HG02571 (cell line): ENCODE measurements around the gene GBF1.

Experiments used
- ATAC-seq: cut with Tn5 transposase; IDR thresholded peaks from one replicate; pipeline ENCODE4 v1.9.1; 2021; ENCODE audit warnings: mild to moderate bottlenecking, moderate library complexity; ENCODE audit not compliant: unreplicated experiment

GBF1 gene

DNA sequence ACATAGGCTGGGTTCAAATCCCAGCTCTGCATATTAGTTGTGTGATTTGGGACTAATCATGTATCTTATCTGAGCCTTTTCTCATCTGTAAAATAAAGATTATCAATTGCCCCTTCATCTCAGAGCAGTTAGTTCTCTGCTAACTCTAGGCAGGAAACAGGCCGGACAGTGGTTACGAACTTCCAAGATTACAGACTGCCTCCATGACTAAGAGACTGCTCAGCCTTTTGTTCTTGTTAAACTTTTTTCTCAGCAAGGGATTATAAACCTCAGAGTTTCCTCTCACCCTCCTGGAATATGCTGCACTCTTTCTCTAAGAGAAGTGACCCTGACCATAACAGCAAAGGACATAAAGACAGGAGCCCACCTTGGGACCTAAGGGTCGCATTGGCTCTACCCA lies 97.6 kb downstream of the GBF1 start:
- ATAC-seq = no peak

DNA sequence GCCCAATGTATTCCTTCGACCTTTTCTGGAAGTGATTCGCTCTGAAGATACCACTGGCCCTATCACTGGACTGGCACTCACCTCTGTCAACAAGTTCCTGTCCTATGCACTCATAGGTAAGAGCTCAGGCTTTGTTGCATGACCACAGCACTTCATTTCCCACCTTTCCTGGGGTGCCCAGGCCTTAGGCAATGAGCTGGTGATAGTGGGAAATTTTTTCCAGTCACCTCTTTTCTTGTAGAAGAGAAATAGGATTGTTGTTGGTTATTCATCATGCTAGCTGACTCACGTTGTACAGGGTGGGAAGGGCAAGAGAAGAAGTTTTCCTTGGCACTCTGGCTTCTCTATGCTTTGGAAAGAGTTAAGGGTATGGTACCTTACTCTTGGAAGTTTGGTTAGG lies 98.7 kb downstream of the GBF1 start:
- no peak for ATAC-seq

DNA sequence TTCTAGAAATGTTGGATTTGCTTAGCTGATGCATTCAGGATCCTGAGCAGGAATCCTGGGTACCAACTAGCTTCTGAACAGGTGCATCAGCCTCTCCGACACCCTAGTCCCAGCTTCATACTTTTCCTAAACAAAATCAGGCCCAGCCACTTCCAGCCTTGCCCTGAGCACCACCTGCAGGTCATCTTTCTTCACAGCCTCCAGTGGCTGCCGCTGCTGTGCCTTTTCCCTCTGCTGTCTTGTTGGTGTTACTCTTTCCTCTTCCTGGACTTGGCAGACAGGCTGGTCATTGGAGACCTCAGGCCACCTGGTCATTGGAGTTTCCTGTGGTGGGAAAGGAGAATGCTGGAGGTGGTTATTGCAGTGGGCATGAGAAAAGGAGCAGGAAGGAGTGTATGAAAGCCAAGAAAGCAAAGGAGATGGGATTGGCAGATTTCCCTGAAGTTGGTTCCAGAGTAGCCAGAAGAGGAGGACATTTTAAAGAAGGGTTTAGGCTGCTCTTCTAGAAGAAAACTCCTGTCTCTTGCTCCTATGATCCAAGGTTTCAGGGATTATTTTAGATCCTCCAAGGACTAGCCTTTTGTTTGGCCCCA lies 102.0 kb downstream of the GBF1 start:
- ATAC-seq = no peak

DNA sequence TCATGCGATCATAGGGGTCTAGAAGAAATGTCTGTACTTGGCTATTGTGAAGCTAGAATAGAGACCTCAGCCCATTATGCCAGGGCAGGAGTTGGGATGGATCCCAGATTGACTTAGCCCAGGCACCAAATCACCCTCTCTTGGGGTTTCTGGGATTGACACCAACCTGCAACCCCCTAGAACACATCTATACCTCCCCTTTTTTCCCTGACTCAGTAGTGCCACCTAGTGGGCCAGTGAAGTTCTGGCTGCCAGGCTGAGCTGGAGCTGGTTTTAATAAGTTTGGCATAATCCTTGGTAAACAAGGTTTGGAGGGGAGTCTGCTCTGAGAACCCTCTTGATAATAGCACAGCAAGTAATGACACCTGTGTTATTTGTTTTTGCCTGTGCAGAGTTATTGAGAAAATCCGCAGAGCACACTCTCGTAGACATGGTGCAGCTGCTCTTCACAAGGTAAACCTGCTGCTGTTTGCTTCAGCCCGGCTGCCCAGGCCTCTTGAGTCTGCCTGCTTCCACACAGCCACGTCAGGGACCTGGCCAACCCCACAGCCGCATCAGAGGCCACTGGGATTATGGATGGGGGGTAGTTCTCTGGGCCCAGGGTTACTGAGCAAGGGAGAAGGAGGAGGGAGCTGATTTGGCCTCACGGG lies 106.9 kb downstream of the GBF1 start:
- ATAC-seq = no peak

- no peak for ATAC-seq
These were observed 109.1 kb downstream of the GBF1 start for GRCh38 chr10:102354451-102354850.

- ATAC-seq = no peak
These were observed 113.5 kb downstream of the GBF1 start for GRCh38 chr10:102358712-102359382.

GRCh38 chr10:102367441-102367840 lies 122.1 kb downstream of the GBF1 start:
- no peak for ATAC-seq

DNA sequence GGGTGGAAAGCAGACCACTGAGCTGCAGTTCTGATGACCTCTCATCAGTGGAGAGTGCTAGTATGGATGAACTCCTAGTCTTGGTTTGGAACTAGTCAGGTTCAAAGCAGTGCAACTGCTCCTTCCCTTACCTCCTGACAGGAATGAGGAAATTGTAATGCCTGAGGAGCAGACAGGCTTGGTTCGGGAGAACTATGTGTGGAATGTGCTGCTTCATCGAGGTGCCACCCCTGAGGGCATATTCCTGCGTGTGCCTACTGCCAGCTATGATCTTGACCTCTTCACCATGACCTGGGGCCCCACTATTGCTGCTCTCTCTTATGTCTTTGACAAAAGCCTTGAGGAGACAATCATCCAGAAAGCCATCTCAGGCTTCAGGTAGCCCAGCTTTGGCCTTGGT lies 122.7 kb downstream of the GBF1 start:
- ATAC-seq = no peak

DNA sequence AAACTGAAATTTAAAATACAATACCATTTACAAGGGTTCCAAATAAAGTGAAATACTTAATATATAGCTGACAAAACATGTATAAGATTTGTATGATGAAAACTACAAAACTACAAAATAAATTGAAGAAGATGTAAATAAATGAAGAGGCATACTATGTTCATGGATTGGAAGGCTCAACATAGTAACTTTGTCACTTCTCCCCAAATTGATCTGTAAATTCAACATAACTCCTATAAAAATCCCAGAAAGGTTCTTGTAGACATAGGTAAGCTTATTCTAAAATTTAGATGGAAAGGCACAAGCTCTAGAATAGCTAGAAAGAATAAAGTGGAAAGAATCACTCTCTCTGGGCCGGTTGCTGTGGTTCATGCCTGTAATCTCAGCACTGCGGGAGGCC lies 126.0 kb downstream of the GBF1 start:
- ATAC-seq = no peak

- ATAC-seq = no peak
These were observed 129.9 kb downstream of the GBF1 start for GRCh38 chr10:102375250-102375649.

DNA sequence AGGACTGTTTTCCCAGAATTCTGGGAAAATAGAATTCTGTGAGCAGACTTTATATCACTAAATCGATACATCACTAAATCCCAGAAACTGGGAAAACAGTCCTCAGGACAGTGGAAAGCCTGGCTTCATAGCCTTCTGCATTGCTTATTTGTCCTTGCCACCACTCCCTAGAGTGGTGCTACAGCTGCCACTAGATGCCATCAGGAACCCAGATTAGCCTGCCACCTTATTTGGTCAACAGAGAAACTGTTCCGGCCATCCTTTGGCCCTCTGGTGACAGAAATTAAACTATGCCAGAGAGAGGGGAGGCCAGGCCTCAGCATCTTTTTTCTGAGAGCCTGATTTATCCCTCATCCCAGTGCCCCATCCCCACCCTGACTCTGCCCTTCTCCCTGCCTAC lies 130.5 kb downstream of the GBF1 start:
- ATAC-seq = no peak

DNA sequence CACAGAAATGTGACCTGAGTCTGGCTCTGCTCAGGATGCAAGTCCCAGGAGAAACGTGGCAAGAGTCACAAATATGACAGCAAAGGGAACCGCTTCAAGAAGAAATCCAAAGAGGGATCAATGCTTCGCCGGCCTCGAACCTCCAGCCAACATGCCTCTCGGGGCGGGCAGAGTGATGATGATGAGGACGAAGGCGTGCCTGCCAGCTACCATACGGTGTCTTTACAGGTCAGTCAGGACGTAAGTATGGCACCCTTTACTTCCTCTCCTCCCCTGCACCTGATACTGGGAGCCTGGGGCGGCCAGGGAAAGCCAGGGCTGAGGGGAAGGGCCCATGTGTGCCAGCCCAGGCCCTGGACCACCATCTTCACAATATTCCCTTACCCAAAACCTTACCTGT lies 131.6 kb downstream of the GBF1 start:
- no peak for ATAC-seq

DNA sequence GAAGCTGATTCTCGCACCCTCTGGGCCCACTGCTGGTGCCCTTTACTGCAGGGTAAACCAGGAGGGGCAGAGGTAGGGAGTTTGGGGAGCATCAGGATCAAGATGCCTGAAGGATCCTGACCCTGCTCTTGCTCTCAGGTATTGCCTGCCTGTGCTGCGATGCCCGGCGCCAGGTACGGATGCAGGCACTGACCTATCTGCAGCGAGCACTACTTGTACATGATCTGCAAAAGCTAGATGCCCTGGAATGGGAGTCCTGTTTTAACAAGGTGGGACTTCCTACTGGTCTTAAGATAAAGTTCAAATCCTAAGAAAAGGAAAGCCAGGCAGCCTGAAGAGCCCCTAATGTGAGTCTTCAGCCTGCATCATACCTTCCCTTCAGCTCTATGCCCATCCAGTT lies 134.1 kb downstream of the GBF1 start:
- ATAC-seq = no peak

DNA sequence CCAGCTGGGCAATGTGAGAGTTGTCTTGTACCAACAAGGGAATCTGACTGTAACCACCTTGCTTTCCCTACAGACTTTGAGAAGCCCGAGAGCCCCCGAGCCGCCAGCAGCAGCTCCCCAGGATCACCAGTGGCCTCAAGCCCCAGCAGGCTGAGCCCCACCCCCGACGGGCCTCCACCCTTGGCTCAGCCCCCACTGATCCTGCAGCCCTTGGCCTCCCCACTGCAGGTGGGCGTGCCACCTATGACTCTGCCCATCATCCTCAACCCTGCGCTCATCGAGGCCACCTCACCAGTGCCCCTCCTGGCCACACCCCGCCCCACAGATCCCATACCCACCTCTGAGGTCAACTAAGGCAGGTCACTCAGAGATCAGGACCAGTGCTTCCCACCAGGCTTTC lies 136.7 kb downstream of the GBF1 start:
- no peak for ATAC-seq

GRCh38 chr10:102382871-102383270 lies 137.5 kb downstream of the GBF1 start:
- no peak for ATAC-seq

DNA sequence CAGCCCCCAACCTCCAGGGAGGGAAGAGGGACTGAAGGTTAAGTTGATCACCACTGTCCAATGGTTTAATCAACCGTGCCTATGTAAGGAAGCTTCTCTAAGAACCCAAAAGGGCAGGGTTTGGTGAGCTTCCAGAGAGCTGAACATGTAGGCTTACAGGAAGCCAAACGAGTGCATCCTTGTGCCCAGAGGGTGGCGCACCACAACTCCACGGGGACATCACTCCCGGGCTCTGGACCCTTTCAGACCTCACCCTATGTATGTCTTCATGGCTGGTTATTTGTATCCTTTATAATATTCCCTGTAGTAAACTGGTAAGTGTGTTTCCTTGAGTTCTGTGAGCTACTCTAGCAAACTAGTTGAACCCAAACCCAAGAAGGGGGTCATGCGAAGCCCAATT lies 138.7 kb downstream of the GBF1 start:
- no peak for ATAC-seq

- no peak for ATAC-seq
These were observed 139.5 kb downstream of the GBF1 start for GRCh38 chr10:102384606-102385429.

DNA sequence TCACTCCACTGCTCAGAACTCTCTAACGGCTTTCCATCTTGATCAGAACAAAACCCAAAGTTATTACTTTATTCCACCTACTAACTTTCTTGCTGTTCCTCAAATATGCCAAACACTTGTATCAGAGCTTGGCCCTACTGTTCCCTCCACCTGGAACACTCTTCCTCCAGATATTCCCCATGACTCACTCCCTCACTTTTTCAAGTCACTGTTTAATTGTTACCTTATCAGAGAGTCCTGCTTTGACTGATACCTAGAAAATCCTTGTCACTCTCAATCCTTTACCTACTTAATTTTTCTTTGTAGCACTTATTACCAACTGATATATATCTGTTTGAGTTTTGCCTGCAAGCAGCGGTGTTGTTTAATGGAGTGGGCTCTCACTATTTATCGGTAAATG lies 144.6 kb downstream of the GBF1 start:
- ATAC-seq = no peak

DNA sequence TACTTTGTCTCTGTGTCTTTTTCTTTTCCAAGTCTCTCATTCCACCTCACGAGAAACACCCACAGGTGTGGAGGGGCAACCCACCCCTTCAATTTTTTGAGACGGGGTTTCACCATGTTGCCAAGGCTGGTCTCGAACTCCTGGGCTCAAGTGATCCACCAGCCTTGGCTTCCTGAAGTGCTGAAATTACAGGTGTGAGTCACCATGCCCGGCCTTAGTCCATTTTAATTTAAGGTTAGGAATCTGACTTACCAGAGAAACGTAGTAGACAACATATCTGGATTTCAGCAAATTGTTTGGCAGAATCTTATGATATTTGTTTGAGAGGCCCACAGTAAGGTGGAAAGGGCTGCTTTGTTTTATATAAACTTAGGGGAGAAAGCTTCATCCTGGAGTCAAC lies 147.0 kb downstream of the GBF1 start:
- no peak for ATAC-seq

GRCh38 chr10:102393411-102394078 lies 148.2 kb downstream of the GBF1 start:
- no peak for ATAC-seq
